Measurements from ENCODE around the gene SRGAP1. TPM values are rescaled to one million over a fixed set of nuclear protein-coding genes. Genes with fewer than 3 reads are reported as not detected.

The SRGAP1 gene
- total and polyA plus RNA-seq, 8 donors, result 0.70 to 37.9 (median 9.8) TPM

DNA sequence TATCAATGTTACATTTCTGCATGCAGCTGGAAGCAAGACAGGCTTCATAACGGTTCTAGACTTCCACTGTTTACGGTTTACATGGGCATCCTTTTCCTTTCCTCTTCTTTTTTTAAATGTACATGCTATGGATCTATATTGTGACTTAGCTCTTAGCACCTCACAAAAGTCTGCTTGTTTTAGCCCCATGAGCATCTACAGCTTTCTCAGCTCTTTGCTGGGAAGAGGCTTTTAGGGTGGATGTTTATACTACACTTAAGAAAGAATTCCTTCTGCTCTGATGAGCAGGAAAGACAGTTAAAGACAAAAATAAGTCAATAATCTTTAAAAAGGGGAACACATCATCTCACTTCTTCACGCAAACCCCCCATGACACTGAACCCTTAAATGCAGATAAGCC lies 326.2 kb downstream of the SRGAP1 start:
- Histone ChIP-seq H3K4me3 (no peak overlapping the region), H3K36me3 (no peaks in the 10 kb centered on the region), H3K9me3 (peaks cover 0 to 4% (median 2%) of the 10 kb centered on the region in 4 donors), H3K4me1 (no peaks in the 10 kb centered on the region), H3K27ac (no peak overlapping the region), H3K27me3 (no peaks in the 10 kb centered on the region)
- WGBS, 5 donors, result 59 to 82% (median 75%) methylated on average over 3 of the region's 3 CpGs
- intact Hi-C loops (cut with DNase I; ENCODE audit: low total_unique reads), result no loop called here
- no peak for DNase-seq
- TF ChIP-seq POLR2A (IDR thresholded peaks at IDR 0.05), result no peak
- no peak for TF ChIP-seq EP300 (IDR thresholded peaks at IDR 0.05)
- TF ChIP-seq POLR2AphosphoS5 (IDR thresholded peaks at IDR 0.05), result no peak
- TF ChIP-seq, protein P1, sequence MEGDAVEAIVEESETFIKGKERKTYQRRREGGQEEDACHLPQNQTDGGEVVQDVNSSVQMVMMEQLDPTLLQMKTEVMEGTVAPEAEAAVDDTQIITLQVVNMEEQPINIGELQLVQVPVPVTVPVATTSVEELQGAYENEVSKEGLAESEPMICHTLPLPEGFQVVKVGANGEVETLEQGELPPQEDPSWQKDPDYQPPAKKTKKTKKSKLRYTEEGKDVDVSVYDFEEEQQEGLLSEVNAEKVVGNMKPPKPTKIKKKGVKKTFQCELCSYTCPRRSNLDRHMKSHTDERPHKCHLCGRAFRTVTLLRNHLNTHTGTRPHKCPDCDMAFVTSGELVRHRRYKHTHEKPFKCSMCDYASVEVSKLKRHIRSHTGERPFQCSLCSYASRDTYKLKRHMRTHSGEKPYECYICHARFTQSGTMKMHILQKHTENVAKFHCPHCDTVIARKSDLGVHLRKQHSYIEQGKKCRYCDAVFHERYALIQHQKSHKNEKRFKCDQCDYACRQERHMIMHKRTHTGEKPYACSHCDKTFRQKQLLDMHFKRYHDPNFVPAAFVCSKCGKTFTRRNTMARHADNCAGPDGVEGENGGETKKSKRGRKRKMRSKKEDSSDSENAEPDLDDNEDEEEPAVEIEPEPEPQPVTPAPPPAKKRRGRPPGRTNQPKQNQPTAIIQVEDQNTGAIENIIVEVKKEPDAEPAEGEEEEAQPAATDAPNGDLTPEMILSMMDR (IDR thresholded peaks at IDR 0.05), result no peak

DNA sequence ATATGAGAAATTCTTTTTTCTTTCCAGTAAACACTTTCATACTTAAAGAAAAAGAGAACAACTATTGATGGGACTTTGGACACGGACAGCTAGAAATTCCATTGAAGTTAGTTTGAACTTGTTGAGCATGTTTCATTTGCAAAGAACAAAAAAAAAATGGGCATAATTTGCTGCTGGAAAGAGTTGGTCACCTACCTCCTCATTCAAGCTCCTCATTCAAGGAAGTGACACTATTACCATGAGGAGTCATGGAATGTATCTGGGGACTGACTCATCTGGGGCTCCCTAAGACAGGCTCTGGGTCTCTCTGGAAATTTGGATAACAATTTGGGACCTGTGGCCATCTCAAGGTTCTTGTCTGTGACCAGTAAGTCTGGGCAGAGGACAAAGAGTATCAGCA lies 327.2 kb downstream of the SRGAP1 start:
- Histone ChIP-seq H3K9me3 (no peaks in the 10 kb centered on the region), H3K36me3 (no peaks in the 10 kb centered on the region), H3K4me1 (no peaks in the 10 kb centered on the region), H3K27ac (no peak overlapping the region), H3K27me3 (no peaks in the 10 kb centered on the region), H3K4me3 (no peak overlapping the region)
- intact Hi-C loops (cut with DNase I; ENCODE audit: low total_unique reads), result no loop called here
- DNase-seq, result no peak
- WGBS, 5 donors, result 70 to 94% (median 84%) methylated on average over 1 of the region's 1 CpG
- TF ChIP-seq, protein P1 (IDR thresholded peaks at IDR 0.05), result no peak
- TF ChIP-seq POLR2AphosphoS5 (IDR thresholded peaks at IDR 0.05) (no peak), EP300 (IDR thresholded peaks at IDR 0.05) (no peak), POLR2A (IDR thresholded peaks at IDR 0.05) (no peak)

DNA sequence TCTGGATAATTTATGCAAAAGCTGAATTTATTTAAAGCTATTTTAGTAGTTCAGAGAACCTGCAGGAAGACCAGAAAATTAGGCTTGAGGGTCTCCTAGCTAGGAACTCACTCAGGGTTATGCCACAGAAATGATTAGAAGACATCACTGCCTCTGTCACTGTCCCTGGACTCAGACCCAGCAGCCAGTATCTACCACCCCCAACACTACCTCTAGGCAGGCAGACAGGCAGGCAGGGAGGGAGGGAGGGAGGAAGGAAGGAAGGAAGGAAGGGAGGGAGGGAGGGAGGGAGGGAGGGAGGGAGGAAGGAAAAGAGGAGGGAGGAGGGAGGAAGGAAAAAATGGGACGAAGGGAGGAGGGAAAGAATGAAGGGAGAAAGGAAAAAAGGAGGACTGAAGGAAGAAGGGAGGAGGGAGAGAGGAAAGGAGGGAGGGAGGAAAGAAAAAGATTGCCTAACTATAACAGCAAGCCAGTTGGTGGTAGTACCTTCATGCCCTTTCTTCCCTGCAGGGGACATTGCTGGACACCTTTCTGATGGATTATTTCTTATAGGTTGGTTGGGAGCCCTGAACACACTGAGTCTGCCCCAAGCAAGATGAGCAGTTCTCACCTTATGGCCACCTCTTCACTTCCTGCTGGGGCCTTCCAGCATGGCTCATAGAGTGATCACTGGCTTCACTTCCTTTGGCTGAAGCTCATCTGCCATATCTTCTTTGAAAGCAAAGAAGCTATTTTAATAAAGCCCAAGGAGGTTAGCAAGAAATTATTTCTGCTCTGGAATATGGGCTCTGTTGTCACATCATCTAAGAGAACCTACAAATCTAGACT lies 327.9 kb downstream of the SRGAP1 start:
- Histone ChIP-seq H3K4me3 (no peak overlapping the region), H3K4me1 (no peaks in the 10 kb centered on the region), H3K9me3 (no peaks in the 10 kb centered on the region), H3K36me3 (no peaks in the 10 kb centered on the region), H3K27ac (no peak overlapping the region), H3K27me3 (no peaks in the 10 kb centered on the region)
- intact Hi-C loops (cut with DNase I; ENCODE audit: low total_unique reads), result no loop called here
- WGBS, 5 donors, result 41 to 78% (median 56%) methylated on average over 1 of the region's 1 CpG
- DNase-seq, result no peak
- TF ChIP-seq, protein P1 (IDR thresholded peaks at IDR 0.05), result no peak
- TF ChIP-seq EP300 (IDR thresholded peaks at IDR 0.05), result no peak
- TF ChIP-seq POLR2A (IDR thresholded peaks at IDR 0.05), result no peak
- TF ChIP-seq POLR2AphosphoS5 (IDR thresholded peaks at IDR 0.05), result no peak

DNA sequence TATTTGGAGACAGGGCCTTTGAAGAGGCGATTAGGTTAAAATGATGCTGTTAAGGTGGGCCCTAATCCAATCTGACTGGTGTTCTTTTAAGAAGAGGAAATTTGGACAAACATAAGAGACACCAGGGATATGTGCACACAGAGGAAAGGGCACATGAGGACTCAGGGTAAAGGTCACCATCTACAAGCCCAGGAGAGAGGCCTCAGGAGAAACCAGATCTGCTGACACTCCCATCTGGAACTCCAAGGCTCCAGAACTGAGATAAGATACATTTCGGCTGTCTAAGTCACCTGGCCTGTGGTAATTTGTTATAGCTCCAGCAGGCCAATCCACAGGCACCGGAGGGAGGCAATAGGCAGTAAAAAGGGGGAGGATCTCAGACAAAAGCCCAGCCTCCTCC lies 329.0 kb downstream of the SRGAP1 start:
- H3K36me3 ChIP-seq, result no peaks in the 10 kb centered on the region
- intact Hi-C loops (cut with DNase I; ENCODE audit: low total_unique reads), result no loop called here
- H3K4me3 ChIP-seq, result no peak overlapping the region
- H3K27ac ChIP-seq, result no peak overlapping the region
- TF ChIP-seq POLR2AphosphoS5 (IDR thresholded peaks at IDR 0.05) (no peak), EP300 (IDR thresholded peaks at IDR 0.05) (no peak), POLR2A (IDR thresholded peaks at IDR 0.05) (no peak)
- TF ChIP-seq, protein P1 (IDR thresholded peaks at IDR 0.05), result no peak
- no peaks in the 10 kb centered on the region for H3K27me3 ChIP-seq
- peaks cover 0 to 6% (median 0%) of the 10 kb centered on the region in 4 donors for H3K4me1 ChIP-seq
- H3K9me3 ChIP-seq, result no peaks in the 10 kb centered on the region
- no peak for DNase-seq
- 68 to 82% (median 79%) methylated on average over 3 of the region's 3 CpGs for WGBS, 5 donors

Data from stomach (tissue), 9 donors.